Kidney tubule cell (primary cell): ENCODE data around the gene ULK1.

Source experiments
- DNase-seq: peaks from one replicate; pipeline ENCODE4 v3.0.0-alpha.2; 2018; ENCODE audit warnings: low spot score

Gene ULK1

DNA sequence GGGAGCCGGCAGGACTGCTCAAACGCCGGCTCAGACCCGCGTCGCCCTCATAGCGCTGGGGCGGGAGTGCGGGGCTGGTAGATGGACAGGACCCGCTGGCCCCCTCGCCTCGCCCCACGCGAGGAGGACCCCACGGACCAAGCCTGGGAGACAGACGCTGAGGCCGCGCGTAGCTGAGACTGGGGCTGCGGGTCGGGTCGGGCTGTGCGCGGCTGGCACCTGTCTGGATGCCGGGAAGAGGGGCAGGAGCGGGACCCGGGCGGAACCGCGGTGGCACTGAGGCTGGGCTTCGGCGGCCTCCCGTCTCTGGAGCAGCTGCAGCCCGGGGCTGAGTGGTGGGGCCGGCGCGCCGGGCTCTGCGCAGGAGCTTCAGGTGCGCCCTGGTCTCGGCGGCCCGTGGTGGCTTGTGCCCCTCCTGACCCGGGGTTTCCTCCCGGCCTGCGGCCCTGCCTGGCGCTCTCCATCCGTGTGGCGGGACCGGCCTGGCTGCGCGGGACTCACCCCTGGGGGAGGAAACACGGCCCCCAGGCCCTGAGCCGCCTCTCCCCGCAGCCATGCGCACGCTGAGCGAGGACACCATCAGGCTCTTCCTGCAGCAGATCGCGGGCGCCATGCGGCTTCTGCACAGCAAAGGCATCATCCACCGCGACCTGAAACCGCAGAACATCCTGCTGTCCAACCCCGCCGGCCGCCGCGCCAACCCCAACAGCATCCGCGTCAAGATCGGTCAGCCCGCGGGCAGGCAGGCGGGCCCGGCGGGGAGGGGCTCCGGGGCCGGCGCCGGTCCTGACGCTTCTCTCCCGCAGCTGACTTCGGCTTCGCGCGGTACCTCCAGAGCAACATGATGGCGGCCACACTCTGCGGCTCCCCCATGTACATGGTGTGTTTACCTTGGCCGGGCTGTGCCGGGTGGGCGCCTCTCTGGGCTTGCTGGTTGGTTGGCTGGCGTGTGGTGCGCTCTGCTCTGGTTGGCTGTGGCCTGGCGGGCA lies 14.0 kb downstream of the ULK1 start:
- DNase-seq, result no peak

DNA sequence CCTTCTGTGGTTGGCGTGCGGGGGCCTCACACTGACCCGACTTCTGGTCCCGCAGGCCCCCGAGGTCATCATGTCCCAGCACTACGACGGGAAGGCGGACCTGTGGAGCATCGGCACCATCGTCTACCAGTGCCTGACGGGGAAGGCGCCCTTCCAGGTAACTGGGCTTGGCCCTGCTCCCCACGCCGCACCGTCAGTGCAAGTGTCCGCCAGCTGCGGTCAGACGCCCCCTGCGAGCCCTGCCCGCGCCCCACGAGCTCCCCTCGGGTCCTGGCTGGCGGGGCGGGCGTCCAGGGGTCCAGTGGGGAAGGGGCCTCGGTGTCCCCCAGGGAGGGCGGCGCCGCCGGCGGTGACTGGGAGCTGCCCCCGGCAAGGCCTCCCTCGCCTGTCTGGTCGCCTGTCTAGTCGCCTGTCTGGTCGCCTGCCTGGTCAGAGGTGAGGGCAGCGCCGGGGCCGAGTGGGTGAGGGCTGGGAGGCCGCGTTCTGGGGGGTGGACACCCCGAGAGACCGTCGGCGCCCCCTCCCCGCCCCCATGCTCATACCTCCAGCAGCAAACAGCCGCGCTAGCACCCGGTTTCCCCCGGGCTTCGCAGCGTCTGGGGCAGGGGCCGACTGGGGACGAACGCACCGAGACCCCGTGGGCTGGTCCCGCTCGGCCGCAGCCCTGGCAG lies 14.8 kb downstream of the ULK1 start:
- no peak for DNase-seq

DNA sequence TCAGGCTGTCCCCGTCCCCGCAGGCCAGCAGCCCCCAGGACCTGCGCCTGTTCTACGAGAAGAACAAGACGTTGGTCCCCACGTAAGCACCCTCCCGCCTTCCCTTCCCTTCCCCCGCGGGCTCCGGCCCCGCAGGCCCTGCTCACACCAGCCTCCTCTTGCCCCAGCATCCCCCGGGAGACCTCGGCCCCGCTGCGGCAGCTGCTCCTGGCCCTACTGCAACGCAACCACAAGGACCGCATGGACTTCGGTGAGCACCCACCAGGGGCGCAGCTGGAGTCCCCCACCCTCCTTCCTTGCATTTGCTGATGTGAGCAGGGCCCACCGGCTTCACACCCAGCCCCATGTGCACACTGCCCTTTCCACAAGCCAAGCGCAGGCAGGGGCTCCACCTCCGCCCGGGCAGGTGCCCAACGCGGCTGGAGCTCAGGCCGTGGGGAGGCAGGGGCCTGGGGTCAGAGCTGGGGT lies 15.4 kb downstream of the ULK1 start:
- no peak for DNase-seq

DNA sequence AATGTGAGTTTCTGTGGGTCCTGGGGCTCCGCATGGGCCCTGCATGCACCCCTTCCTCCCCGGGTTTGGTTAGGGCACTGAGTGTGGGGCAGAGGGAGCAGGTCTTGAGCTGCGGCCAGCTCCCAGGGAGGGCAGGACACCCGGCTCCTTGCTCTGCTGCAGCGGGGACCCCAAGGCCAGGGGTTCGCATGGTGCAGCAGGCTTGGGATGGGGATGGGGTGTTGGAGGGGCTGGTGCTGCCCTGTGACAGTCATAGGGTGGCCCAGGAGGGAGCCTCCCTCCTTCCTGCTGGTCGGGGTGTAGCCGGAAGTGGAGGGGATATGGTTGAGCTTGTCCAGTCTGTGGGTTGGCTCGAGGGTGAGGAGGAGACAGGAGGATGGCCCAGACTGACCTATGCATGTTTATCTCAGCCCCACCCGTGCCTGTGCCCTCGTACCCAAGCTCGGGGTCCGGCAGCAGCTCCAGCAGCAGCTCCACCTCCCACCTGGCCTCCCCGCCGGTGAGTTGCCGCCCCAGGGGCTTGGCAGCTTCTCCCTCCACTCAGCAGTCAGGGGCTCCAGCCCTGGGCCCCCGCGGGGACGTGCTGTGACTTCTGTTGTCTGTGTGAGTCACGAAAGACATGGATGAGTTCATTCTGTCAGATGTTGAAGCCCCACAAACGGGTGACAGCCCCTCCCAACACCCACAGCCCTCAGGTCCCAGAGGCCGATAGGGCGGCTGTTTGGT lies 16.0 kb downstream of the ULK1 start:
- DNase-seq, result no peak

DNA sequence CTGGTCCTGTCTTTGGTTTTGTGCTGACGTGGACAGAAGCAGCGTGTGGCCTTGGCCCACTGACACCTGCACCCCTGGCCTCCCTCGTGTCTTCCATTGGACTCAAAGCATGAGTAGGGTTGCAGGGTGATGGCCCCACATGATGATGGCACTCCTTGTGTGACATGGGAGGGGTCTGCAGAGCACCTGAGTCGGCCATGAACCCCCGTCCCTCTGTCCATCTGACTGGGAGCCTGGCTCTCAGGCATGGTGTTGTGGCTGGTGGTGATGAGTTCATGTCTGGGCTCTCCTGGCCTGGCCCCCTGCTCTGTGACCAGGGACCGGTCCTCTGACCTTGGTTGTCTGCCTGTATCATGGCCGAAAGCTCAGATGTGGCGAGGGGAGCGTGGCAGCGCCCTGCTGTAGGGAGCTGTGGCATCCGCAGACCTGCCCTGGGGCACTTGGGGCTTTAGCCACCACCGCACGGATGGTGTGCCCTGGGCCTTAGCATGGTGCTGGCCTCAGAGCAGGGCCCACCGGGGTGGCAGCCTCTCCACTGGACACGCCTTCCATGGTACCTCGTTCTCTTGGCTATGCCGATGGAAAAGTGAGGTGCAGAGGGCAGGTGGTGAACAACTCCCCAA lies 16.7 kb downstream of the ULK1 start:
- no peak for DNase-seq

DNA sequence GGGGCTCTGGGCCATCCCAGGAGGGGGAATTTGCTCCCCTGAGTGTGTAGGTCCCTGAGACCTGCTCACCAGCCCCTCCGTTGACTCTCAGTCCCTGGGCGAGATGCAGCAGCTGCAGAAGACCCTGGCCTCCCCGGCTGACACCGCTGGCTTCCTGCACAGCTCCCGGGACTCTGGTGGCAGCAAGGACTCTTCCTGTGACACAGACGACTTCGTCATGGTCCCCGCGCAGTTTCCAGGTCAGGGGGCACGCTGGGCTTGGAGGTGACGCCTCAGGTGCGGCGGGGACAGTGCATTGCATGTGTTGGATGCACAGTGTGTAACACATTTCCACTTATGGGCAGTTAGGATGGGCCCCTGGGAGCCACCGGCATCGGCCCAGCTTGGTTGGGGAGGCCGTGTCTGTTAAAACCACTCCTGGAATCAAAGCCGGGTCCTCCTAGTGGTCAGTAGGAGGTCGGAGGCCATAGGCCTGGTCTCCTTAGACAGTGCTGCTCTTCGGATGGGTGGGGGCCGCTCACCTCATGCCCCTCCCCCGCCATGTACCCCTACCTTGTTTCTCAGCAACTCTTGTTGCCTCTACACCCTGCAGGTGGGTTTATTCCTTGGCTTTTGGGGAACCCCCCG lies 17.5 kb downstream of the ULK1 start:
- DNase-seq, result no peak

DNA sequence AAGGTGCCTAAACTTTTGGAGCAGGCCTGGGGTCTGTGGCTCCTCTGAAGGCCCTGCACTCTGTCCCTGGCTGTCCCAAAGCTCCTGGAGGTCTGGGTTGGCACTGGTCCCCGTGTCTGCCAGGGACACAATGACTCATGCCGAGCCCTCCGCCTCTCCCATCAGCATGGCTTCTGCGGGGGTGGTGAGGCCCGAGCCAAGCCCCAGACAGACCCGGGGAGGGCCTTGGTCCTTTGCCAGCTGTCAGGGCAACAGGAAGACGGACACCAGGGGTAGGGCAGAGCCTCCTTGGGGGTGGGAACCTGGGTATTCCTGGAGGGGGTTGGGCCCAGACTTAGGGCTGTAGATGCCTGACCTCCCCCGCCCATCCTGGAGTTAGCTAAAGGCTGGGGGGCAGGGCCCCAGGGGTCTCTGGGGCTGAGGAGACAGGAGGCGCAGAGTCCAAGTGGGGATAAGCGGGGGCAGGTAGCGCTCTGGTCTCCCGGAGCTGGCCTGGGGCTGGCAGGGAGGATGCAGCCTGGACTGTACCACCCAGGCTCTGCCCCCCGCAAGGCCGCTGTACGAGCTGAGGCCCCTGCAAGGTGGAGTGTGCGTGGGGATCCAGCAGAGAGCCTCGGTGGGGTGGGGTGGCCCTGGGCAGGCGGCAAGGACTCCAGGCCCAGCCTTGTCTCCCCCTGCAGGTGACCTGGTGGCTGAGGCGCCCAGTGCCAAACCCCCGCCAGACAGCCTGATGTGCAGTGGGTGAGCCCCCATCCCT lies 18.3 kb downstream of the ULK1 start:
- peak; percentile 85 for DNase-seq

DNA sequence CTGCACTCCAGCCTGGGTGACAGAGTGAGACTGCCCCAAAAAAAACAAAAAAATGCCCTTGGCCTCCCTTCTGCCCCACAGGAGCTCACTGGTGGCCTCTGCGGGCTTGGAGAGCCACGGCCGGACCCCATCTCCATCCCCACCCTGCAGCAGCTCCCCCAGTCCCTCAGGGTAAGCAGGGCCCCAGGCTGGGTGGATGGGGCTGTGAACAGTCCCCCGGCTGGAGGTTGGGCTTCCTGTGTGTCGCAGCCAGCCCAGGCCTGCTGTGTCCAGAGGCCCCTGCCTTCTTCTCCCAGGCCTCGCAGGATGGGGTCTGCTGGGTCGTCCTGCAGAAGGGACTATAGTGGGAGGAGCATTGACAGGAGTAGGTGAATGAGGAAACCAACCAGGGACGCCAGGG lies 19.2 kb downstream of the ULK1 start:
- no peak for DNase-seq

DNA sequence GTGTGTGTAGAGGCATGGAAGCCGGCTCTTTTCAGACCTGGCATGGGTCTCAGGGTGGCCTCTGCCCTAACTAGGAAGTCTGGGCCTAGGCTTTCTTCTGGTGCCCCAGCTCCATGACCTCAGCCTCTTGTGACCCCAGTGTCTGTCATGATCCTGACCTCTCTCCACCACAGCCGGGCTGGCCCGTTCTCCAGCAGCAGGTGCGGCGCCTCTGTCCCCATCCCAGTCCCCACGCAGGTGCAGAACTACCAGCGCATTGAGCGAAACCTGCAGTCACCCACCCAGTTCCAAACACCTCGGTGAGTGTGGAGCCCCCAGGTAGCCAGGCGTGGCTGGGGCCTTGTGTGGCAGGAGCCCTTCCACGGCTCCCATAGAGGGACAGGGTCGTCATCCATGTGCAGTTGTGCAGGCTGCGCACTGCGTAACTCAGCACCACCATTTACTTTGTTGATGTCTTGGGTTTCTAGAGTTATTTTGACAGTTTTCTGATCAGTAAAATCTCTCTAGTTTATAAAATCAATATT lies 19.8 kb downstream of the ULK1 start:
- DNase-seq, result no peak

DNA sequence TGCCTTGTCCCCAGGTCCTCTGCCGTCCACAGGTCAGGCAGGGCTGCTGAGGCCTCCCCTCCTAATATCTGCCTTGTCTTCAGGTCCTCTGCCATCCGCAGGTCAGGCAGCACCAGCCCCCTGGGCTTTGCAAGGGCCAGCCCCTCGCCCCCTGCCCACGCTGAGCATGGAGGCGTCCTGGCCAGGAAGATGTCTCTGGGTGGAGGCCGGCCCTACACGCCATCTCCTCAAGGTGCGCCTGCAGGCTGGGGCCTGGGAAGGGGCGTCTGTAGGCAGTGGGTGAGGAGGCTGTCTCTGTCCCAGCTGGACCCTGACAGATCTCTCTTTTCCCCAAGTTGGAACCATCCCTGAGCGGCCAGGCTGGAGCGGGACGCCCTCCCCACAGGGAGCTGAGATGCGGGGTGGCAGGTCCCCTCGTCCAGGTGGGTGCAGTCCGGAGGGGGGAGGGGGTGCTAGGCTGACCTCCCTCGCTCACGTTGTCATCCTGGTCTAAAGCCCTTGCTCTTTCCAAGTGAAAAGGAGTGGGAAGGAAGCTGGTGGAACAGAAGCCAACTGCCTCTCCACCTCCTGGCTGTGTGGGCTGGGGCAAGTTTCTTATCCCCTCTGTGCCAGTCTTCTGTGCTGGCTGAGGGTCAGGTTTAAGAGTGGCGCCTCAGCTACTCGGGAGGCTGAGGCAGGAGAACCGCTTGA lies 20.7 kb downstream of the ULK1 start:
- no peak for DNase-seq

DNA sequence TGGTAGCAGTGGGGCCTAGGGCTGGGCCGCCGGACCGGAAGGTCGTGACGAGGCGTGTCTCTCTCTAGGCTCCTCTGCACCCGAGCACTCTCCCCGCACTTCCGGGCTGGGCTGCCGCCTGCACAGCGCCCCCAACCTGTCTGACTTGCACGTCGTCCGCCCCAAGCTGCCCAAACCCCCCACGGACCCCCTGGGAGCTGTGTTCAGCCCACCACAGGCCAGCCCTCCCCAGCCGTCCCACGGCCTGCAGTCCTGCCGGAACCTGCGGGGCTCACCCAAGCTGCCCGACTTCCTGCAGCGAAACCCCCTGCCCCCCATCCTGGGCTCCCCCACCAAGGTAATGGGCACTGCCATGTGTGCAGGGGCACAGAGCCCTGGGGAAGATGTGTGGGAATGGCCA lies 21.4 kb downstream of the ULK1 start:
- DNase-seq, result no peak

DNA sequence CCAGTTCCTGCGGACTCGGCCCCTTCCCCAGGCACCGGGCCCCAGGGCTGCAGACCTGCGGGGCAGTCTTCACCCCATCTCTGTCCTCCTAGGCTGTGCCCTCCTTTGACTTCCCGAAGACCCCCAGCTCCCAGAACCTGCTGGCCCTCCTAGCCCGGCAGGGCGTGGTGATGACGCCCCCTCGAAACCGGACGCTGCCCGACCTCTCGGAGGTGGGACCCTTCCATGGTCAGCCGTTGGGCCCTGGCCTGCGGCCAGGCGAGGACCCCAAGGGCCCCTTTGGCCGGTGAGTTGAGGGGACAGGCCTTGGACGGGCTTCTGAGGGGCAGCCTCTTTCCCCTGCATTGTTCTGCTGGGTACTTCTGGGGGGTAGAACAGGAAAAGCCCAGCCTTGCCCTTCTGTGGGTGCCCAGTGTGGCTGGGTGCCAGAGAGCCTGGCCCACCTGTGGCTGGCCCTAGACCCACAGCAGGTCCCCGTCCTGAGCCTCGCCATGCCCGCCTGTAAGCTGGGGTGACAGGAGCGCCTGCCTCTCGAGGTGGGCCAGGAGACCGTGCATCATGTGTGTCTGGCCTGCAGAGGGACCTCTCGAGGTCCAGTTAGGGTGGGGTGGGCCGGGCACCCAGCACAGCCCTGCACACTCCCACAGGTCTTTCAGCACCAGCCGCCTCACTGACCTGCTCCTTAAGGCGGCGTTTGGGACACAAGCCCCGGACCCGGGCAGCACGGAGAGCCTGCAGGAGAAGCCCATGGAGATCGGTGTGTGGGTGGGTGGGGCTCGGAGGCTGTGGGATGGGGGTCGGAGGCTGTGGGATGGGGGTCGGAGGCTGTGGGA lies 22.1 kb downstream of the ULK1 start:
- no peak for DNase-seq

DNA sequence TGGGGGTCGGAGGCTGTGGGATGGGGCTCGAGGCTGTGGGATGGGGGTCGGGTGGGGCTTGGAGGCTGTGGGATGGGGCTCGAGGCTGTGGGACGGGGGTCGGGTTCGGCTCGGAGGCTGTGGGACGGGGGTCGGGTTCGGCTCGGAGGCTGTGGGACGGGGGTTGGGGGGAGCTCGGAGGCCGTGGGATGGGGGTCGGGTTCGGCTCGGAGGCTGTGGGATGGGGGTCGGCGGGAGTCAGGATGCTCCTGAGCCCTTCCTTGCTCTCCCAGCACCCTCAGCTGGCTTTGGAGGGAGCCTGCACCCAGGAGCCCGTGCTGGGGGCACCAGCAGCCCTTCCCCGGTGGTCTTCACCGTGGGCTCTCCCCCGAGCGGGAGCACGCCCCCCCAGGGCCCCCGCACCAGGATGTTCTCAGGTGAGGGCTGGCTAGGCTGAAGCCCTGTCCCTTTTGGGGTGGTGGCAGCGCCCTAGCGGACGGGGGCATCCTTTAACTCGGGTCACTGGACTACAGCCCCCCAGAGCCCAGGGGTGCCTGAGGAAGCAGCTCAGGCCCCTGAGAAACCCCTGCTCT lies 22.8 kb downstream of the ULK1 start:
- no peak for DNase-seq

DNA sequence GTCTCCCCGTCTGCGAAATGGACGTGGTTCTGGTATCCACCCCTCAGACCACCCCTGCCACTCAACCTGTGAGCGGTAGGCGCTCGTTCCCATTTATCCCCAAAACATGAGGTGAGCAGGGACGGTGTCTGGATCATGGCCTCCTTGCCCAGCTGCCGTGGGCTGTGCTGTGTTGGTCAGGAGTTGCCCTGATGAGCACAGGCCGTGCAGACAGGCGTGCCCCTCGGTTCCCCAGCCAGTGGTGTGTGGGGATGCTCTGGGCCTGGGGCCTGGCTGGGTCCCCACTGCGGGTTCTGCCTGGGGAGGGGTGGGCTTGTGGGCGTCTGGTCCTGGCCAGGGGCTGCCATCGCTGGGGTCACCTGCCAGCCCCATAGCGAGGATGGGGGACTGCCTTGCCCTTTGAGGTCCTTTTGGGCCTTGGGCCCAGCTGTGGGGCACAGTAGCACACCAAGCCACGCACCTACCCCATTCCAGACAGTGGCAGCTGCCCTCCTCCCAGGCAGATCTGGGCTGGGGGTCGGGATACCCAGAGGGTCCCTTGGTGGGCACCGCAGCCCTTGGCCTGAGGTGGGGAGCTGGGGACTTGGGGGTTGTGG lies 23.4 kb downstream of the ULK1 start:
- DNase-seq, result no peak

DNA sequence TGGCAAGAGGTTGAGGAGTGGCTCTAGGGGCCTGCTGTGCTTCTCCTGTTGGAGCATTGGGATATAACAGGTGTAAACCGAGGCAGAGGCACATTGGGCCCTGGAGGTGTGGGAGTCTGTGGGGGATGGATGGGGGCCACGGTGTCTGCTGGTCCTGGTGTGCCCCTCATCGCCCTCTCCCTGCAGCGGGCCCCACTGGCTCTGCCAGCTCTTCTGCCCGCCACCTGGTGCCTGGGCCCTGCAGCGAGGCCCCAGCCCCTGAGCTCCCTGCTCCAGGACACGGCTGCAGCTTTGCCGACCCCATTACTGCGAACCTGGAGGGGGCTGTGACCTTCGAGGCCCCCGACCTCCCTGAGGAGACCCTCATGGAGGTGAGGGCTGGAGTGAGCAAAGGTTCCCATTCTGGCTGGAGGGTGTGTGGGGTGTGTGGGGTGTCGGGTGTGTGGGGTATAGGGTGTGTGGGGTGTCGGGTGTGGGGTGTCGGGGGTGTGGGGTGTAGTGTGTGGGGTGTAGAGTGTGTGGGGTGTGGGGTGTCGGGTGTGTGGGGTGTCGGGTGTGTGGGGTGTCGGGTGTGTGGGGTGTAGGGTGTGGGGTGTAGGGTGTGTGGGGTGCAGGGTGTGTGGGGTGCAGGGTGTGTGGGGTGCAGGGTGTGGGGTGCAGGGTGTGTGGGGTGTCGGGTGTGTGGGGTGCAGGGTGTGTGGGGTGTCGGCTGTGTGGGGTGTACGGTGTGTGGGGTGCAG lies 24.1 kb downstream of the ULK1 start:
- DNase-seq, result no peak

DNA sequence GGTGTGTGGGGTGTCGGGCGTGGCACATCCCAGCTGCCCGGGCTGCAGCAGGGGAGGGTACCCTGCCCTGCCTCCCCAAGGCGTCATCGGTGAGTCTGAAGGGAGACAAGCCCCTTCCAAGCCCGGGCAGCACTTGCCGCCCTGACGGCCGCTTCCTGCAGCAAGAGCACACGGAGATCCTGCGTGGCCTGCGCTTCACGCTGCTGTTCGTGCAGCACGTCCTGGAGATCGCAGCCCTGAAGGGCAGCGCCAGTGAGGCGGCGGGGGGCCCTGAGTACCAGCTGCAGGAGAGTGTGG lies 24.6 kb downstream of the ULK1 start:
- no peak for DNase-seq

DNA sequence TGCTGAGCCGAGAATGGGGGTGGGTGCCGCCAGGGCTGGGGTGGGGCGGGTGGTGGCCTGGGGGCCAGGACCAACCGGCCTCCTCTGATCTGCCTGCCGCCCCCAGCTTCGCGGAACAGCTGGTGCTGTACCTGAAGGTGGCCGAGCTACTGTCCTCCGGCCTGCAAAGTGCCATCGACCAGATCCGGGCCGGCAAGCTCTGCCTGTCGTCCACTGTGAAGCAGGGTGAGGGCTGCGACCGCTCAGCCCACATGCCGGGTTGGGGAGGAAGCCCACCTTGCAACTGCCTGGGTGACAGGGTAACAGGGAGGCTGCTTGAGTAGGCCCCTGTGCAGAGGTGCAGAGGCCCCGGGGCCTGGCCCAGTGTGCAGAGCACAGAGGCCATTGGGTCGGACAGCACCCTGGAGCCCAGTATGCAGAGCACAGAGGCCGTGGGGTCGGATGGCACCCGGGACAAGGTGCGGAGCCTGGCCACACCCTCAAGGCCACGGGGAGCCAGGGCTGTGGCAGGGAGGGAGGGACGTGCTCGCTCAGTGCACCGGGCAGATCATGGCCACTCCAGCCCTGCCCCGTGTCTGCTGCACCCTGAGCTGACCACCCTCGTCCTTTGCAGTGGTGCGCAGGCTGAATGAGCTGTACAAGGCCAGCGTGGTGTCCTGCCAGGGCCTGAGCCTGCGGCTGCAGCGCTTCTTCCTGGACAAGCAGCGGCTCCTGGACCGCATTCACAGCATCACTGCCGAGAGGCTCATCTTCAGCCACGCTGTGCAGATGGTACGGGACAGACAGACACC lies 25.1 kb downstream of the ULK1 start:
- DNase-seq, result no peak
